K562 (cell line): ENCODE measurements around the gene MTA1. TPM values are rescaled to one million over a fixed set of nuclear protein-coding genes. Genes with fewer than 3 reads are reported as not detected.

Experiments
- ATAC-seq: fragments of 200-7000 bp; cut with Tn5 transposase; 3 replicates; pipeline ENCODE4 v1.9.1; 2020; ENCODE audit warnings: moderate library complexity
- BruUV-seq: library from RNA; stranded (reverse); fragments of 400-500 nt; replicated peaks from 2 replicates; lab custom pipeline; 2021; lab: Mats Ljungman, UMichigan
- CTCF ChIA-PET: fragments of 300-600 bp; formaldehyde crosslinking; extraction: SDS; loops from one replicate; lab custom pipeline; 2021; ENCODE audit warnings: low intra/inter-chr PET ratio; lab: Yijun Ruan, JAX
- POLR2A ChIA-PET: fragments of 300-600, 350-650 bp; sonication (Branson Sonifier 250); formaldehyde crosslinking; extraction: SDS; loops from one replicate; lab custom pipeline; 2021; ENCODE audit warnings: antibody characterized with exemption, inconsistent platforms; lab: Yijun Ruan, JAX
- DNase-seq, 4 experiments: peaks; one replicate each; pipeline versions ENCODE4 v3.0.0 to v3.0.0-alpha.2; 2011 to 2018; ENCODE audit warnings: low spot score in 3 of 4, mixed read lengths in 3 of 4; ENCODE audit errors: extremely low read depth in 1 of 4
- FAIRE-seq: peaks from 2 replicates; lab custom pipeline; 2011; peaks lifted over from hg19 to GRCh38; lab: Jason Lieb, UNC
- H2AFZ ChIP-seq: 2 replicates; pipeline ENCODE4 v1.6.0; 2011; ENCODE audit warnings: low read depth, low read length, control low read depth, inconsistent platforms
- H3K27ac ChIP-seq: fragments of 200-600 bp; 3 replicates; pipeline ENCODE4 v1.8.0; 2011; ENCODE audit warnings: low read depth, mild to moderate bottlenecking, control low read depth, inconsistent platforms, low read length, moderate library complexity, mixed read lengths; ENCODE audit errors: extremely low read depth
- H3K27me3 ChIP-seq, 2 experiments: fragments of 300-600 bp in 1 of 2; 2 replicates in 1 of 2; 3 replicates in 1 of 2; pipeline versions ENCODE4 v1.6.0 to v1.8.0; 2011; ENCODE audit warnings: inconsistent platforms in 2 of 2, low read length in 2 of 2, mild to moderate bottlenecking in 1 of 2, mixed read lengths in 1 of 2, moderate library complexity in 1 of 2; ENCODE audit not compliant: control insufficient read depth in 2 of 2, insufficient read depth in 2 of 2
- H3K36me3 ChIP-seq: fragments of 300-600 bp; 3 replicates; pipeline ENCODE4 v1.8.0; 2011; ENCODE audit warnings: mild to moderate bottlenecking, low read length, inconsistent platforms; ENCODE audit not compliant: control insufficient read depth, insufficient read depth
- H3K4me1 ChIP-seq, 2 experiments: fragments of 200-600 bp in 1 of 2; replicated peaks in 1 of 2; 2 replicates in 1 of 2; 3 replicates in 1 of 2; pipeline versions ENCODE4 v1.5.1 to v1.8.0; 2011; ENCODE audit warnings: inconsistent platforms in 2 of 2, low read length in 2 of 2, mild to moderate bottlenecking in 1 of 2, mixed read lengths in 1 of 2, moderate library complexity in 1 of 2; ENCODE audit not compliant: control insufficient read depth in 2 of 2, insufficient read depth in 2 of 2
- H3K4me2 ChIP-seq: 2 replicates; pipeline ENCODE4 v1.6.1; 2011; ENCODE audit warnings: low read length, control low read depth, inconsistent platforms, mixed read lengths; ENCODE audit not compliant: insufficient read depth
- H3K4me3 ChIP-seq: fragments of 200-600 bp; sonication (generic), shearing (Covaris generic); 2 replicates; pipeline ENCODE4 v1.5.1; 2016; ENCODE audit warnings: control low read depth, inconsistent platforms
- H3K79me2 ChIP-seq: fragments of 200-600 bp; 3 replicates; pipeline ENCODE4 v1.8.0; 2011; ENCODE audit warnings: low read length, inconsistent platforms; ENCODE audit not compliant: control insufficient read depth, insufficient read depth
- H3K9ac ChIP-seq, 2 experiments: 2 replicates each; pipeline versions ENCODE4 v1.6.0 to v1.6.1; 2011; ENCODE audit warnings: low read depth in 2 of 2, low read length in 2 of 2, control low read depth in 1 of 2, inconsistent platforms in 1 of 2, mild to moderate bottlenecking in 1 of 2, mixed read lengths in 1 of 2; ENCODE audit not compliant: insufficient read depth in 1 of 2
- H3K9me1 ChIP-seq: one replicate; pipeline ENCODE4 v1.6.0; 2011; ENCODE audit warnings: inconsistent platforms, mild to moderate bottlenecking, low read length, moderate library complexity; ENCODE audit not compliant: control insufficient read depth, insufficient read depth
- H3K9me3 ChIP-seq: replicated peaks from 2 replicates; pipeline ENCODE4 v1.5.1; 2011; ENCODE audit warnings: low read depth, low read length, inconsistent platforms; ENCODE audit not compliant: control insufficient read depth, insufficient read depth
- H4K20me1 ChIP-seq: replicated peaks from 2 replicates; pipeline ENCODE4 v1.6.1; 2011; ENCODE audit warnings: low read length, inconsistent platforms, mixed read lengths; ENCODE audit not compliant: control insufficient read depth, insufficient read depth
- CHD7 ChIP-seq: fragments of 200-600 bp; sonication (generic); IDR thresholded peaks from one replicate; pipeline ENCODE4 v1.6.1; 2012; ENCODE audit warnings: mild to moderate bottlenecking, low read depth, low read length, inconsistent platforms
- CTBP1 ChIP-seq: fragments of 450-650 bp; IDR thresholded peaks from 2 replicates; pipeline ENCODE4 v1.6.1; 2016; ENCODE audit warnings: borderline replicate concordance
- CXXC5 ChIP-seq: fragments of 250-450 bp; sonication (Bioruptor Pico); IDR thresholded peaks from 2 replicates; pipeline ENCODE4 v1.8.0; 2022; ENCODE audit warnings: inconsistent platforms, mild to moderate bottlenecking, moderate library complexity
- FOXP1 ChIP-seq: sonication (generic); formaldehyde crosslinking; IDR thresholded peaks from 2 replicates; pipeline ENCODE4 v1.8.0; 2022; ENCODE audit warnings: mild to moderate bottlenecking, missing genetic modification reagents
- GABPB1 ChIP-seq: sonication (generic); formaldehyde crosslinking; IDR thresholded peaks from 2 replicates; pipeline ENCODE4 v1.8.0; 2022; ENCODE audit warnings: mild to moderate bottlenecking, missing genetic modification reagents
- HMGN3 ChIP-seq: IDR thresholded peaks from 2 replicates; pipeline ENCODE4 v1.6.1; 2011; ENCODE audit warnings: borderline replicate concordance, low read depth, mild to moderate bottlenecking, mixed read lengths, low read length; ENCODE audit not compliant: insufficient read length; ENCODE audit errors: extremely low read depth
- NRF1 ChIP-seq, 2 experiments: fragments of 450-650 bp; IDR thresholded peaks in 1 of 2; conservative IDR thresholded peaks in 1 of 2; 2 replicates each; pipeline ENCODE4 v1.6.1; 2014; ENCODE audit warnings: mild to moderate bottlenecking in 2 of 2
- TOE1 ChIP-seq, 2 experiments: fragments of 450-650 bp in 1 of 2; sonication (generic) in 1 of 2; formaldehyde crosslinking in 1 of 2; IDR thresholded peaks; 2 replicates each; pipeline versions ENCODE4 v1.7.1 to v1.8.0; 2016 to 2022; ENCODE audit warnings: borderline replicate concordance in 2 of 2, mild to moderate bottlenecking in 2 of 2, antibody characterized with exemption in 1 of 2, inconsistent platforms in 1 of 2, low read depth in 1 of 2, missing genetic modification reagents in 1 of 2, moderate library complexity in 1 of 2
- WGBS: fragments of 100-300 bp; shearing (Covaris generic); methylation state at CpG from one replicate; pipeline ENCODE4 v1.1.6; 2016; ENCODE audit warnings: low coverage, mixed read lengths; ENCODE audit not compliant: insufficient coverage; ENCODE audit errors: missing lambda C conversion rate; 5-methylcytosine and 5-hydroxymethylcytosine counted together
- in situ Hi-C: fragments of 300-500 bp; cut with MboI; formaldehyde crosslinking; loops from 4 replicates; pipeline ENCODE4 v1.15.0; 2018; ENCODE audit warnings: inconsistent platforms, mixed read lengths
- intact Hi-C: fragments of 100-400 bp; cut with micrococcal nuclease; formaldehyde crosslinking; loops from 2 replicates; pipeline ENCODE4 v1.14.2; 2022
- polyA plus RNA-seq, 8 experiments: library from polyadenylated mRNA; depleted of rRNA in 4 of 8; stranded (reverse) in 5 of 8; unstranded in 3 of 8; fragments of >200 nt; fragmentation: Nextera tagmentation in 2 of 8; fragmentation: Illumina TruSeq in 1 of 8; extraction: Ambion mirVana in 2 of 8; extraction: Trizol in 1 of 8; gene quantifications; 2 replicates each; pipeline versions ENCODE4 v1.2.1 to v1.2.3, GENCODE V29; 2011 to 2014; ENCODE audit warnings: inconsistent platforms in 1 of 8, missing spikeins in 1 of 8
- total RNA-seq, 7 experiments: library from RNA; depleted of rRNA in 6 of 7; stranded (reverse); fragments of >200 nt in 6 of 7; fragmentation: Illumina TruSeq in 2 of 7; extraction: Trizol in 2 of 7; gene quantifications; 2 replicates each; pipeline versions ENCODE4 v1.2.1 to v1.2.3, GENCODE V29; 2011 to 2021; ENCODE audit warnings: low replicate concordance in 1 of 7

MTA1 gene
- total and polyA plus RNA-seq, 9 of the 15 experiments (the other 6 are each of a cell fraction or from before 2014, with no cell fraction given), result 0.13 to 118 (median 32.3) TPM

DNA sequence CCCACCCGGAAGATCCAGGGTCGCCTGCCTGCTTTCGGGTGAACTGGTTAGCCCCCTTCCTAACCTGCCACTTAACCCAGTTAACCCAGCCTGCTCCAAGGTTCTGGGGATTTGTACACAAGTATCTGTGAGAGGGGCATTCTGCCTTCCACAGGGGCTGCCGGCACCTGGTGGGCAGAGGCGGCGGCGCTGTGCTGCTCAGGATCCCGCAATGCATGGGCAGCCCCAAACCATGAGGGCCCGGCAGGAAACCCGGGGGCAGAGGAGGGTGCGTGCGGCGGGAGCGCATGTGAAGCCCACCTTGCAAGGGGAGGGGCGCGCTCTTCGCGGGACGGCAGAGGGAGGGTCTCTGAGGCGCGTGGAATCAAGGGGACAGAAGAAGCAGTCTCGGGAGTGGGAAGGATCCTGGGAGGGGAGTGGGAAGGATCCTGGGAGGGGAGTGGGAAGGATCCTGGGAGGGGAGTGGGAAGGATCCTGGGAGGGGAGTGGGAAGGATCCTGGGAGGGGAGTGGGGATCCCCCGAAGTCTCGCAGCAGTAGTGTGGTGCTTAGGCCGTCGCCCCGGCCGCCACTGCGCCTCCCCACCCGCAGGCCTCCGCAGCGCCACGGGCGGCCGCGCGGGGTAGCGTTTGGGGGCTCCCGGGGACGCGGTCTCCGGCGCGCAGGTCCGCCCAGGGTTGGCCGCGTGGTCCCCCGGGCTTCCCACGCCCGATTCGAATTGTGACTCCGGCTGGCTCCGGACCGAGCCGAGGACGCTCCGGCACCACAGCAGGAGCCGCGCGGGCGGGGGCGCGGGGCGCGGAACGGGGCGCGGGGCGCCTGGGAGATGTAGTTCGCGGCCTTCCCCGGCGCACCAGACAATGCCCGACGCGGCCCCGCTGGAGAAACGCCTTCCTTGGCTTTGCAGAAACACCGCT, 4.9 kb upstream of the MTA1 start:
- peak overlapping the region; percentile 49 for H3K4me3 ChIP-seq
- TF ChIP-seq CTBP1 (peak; percentile 41; the same call in 1 of the 2 replicates), NRF1 (conservative IDR thresholded peaks at IDR 0.05 in 1 of 2, IDR thresholded peaks at IDR 0.05 in 1 of 2) (peak; percentile 59 to 69; a peak in 3 of 4 replicates), CXXC5 (CRISPR knock-in tag) (peak; percentile 81), TOE1 (IDR thresholded peaks at IDR 0.05; ENCODE audit: borderline replicate concordance) (no peak), TOE1 (CRISPR knock-in tag; IDR thresholded peaks at IDR 0.05; ENCODE audit: borderline replicate concordance, low read depth) (no peak), FOXP1 (CRISPR knock-in tag) (peak; percentile 76), GABPB1 (CRISPR knock-in tag) (peak; percentile 18; the same call in 1 of the 2 replicates), HMGN3 (peak; percentile 19), CHD7 (no peak)

More for the DNA sequence above, 4.9 kb upstream of the MTA1 start:
- Histone ChIP-seq H4K20me1 (no peaks in the 10 kb centered on the region), H3K27ac (peak overlapping the region; percentile 49; the same call in 2 of the 3 replicates), H3K36me3 (no peaks in the 10 kb centered on the region), H2AFZ (peak overlapping the region; percentile 92), H3K9me1 (no peaks in the 10 kb centered on the region), H3K27me3 (peaks cover 0 to 10% of the 10 kb centered on the region in 2 experiments; a peak in 1 of 5 replicates), H3K4me1 (peaks cover 2 to 46% of the 10 kb centered on the region in 2 experiments; a peak in 3 of 5 replicates), H3K79me2 (peaks cover 5% of the 10 kb centered on the region; the same call in 2 of the 3 replicates), H3K9me3 (no peaks in the 10 kb centered on the region), H3K4me2 (peak overlapping the region; percentile 69), H3K9ac (peak overlapping the region; percentile 65 to 88)
- WGBS, result 19% methylated on average over 13 of the region's 79 CpGs
- ChIA-PET POLR2A (no interaction called here), CTCF (no interaction called here)
- intact Hi-C loops (no loop called here), in situ Hi-C loops (no loop called here)
- DNase-seq (peak; percentile 72 to 81 (median 78)), ATAC-seq (peak; percentile 90), FAIRE-seq (no peak)
- BruUV-seq, result no TSS peak
